Motor neuron (in vitro differentiated cells): ENCODE measurements around the gene SPATA2. TPM values are rescaled to one million over a fixed set of nuclear protein-coding genes. Genes with fewer than 3 reads are reported as not detected.
A peak's percentile ranks its signal among the peaks of the same experiment; 100 is the strongest.

Source experiments
- ATAC-seq, 8 experiments: fragments of 200-7000 bp; cut with Tn5 transposase; replicated peaks in 6 of 8; 2 replicates each; pipeline ENCODE4 v1.8.0; 2021; ENCODE audit warnings: mild to moderate bottlenecking in 8 of 8, moderate library complexity in 8 of 8
- H3K27ac ChIP-seq, 2 donors: fragments of 250-450 bp; sonication (Bioruptor Pico); 2 replicates each; pipeline ENCODE4 v1.9.0; 2021; ENCODE audit warnings: antibody characterized with exemption in 2 of 2, mild to moderate bottlenecking in 2 of 2, moderate library complexity in 1 of 2
- H3K4me1 ChIP-seq, 2 donors: fragments of 250-450 bp; sonication (Bioruptor Pico); replicated peaks in 1 of 2; 2 replicates each; pipeline ENCODE4 v1.6.1; 2021; ENCODE audit warnings: antibody characterized with exemption in 2 of 2, mild to moderate bottlenecking in 2 of 2, moderate library complexity in 1 of 2
- H3K4me3 ChIP-seq, 5 donors: fragments of 250-450 bp; sonication (Bioruptor Pico); 2 replicates each; pipeline ENCODE4 v1.9.0; 2021; ENCODE audit warnings: antibody characterized with exemption in 5 of 5, mild to moderate bottlenecking in 5 of 5, moderate library complexity in 4 of 5
- WGBS, 10 experiments: fragments of 450-650 bp; shearing (Covaris generic); methylation state at CpG; one replicate each; pipeline ENCODE4 v1.0.0; 2022; 5-methylcytosine and 5-hydroxymethylcytosine counted together
- in situ Hi-C, 9 experiments: fragments of 400-800 bp; cut with MboI; loops; one replicate each; pipeline ENCODE4 v1.15.0; 2021; ENCODE audit warnings: low sequenced_read_pairs in 9 of 9, low pct_unique_long_range_greater_than_20kb in 2 of 9; ENCODE audit not compliant: unreplicated experiment in 9 of 9
- total RNA-seq, 8 experiments: library from RNA; unstranded; fragments of 300-600 nt; gene quantifications; 2 replicates each; pipeline versions ENCODE4 v1.2.3 to v1.2.4, GENCODE V29; 2022

Gene SPATA2
- total RNA-seq, 8 experiments from 2014 or later = 2.2 to 6.8 (median 4.6) TPM

DNA sequence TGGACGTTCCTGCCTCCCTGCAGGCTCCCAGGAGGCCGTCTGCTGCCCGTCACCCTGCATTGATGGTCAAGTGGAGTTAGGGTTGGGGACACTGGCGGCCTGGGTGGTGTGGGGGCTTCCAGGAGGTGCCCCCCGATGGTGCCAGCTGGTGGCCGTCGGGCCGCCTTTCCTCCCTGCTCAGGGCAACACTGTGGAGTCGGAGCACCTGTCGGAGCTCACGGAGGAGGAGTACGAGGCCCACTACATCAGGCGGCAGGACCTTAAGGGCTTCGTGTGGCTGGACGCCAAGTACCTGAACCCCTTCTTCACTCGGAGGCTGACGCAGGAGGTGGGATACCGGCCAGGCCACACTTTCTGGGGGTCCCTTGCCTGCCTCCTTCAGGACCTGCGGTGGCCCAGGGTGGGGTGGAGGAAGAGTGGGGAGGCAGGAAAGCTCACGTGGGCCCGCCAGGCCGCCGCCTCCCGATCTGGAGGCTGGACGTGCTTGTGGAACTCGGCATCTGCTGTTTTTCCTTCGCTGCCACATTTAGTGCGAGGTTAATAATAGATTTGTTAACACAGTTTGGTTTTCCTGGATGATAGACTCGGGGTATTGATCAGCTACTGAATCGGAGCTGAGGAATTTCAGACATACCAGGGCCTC is 28.6 kb downstream of the SPATA2 start:
- H3K4me3 ChIP-seq = no peak overlapping the region
- no peak for ATAC-seq
- peaks cover 28 to 35% of the 10 kb centered on the region in 2 donors for H3K4me1 ChIP-seq
- in situ Hi-C loops = loop anchor here in 5 of 9 experiments (25.0 kb wide), 2 partner anchors 274 to 549 kb away; no protein-coding TSS in a partner anchor
- 57 to 90% (median 80%) methylated on average over 2 to 7 of the region's 30 CpGs; no CpG with 5 or more reads in 4 of the 10 experiments for WGBS, 10 experiments
- H3K27ac ChIP-seq = peak overlapping the region; percentile 31 to 36

DNA sequence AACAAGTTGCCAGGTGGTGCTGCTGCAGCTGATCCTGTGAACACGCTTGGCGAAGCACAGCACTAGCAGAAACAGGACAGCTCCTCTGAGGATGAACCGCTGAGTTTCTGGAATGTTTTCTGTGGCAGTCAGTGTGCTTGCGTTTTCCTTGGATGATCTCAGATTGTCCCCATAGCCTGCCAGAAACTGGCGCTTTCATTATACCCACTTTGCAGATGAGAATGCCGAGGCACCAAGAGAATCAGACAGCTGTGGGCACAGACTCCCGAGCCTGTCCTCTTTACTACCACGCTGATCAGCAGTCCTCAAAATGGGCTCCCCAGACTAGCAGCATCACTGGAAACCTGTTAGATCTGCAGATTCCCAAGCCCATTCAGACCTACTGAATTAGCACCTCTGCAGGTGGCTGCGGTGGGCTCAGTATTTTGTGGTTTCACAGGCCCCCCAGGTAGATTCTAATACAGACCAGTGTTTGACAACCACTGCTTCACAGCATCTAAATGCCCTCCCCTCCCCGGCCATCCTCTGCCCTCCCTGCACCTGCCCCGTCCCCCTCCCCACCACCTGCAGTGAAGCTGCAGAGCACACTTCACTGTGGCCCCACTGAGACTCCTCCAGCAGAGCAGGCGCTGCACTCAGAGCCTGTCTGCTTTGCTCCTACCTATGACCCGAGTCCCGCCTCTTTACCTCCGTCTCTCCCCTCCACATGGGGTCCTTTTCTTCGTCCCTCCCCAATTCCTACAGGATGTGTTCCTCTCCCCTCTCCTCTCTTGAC is 29.6 kb downstream of the SPATA2 start:
- ATAC-seq = no peak
- in situ Hi-C loops = loop anchor here in 5 of 9 experiments (25.0 kb wide), 2 partner anchors 273 to 548 kb away; no protein-coding TSS in a partner anchor
- Histone ChIP-seq H3K4me3 (no peak overlapping the region), H3K4me1 (peaks cover 18 to 26% of the 10 kb centered on the region in 2 donors), H3K27ac (no peak overlapping the region)
- WGBS, 10 experiments = 50 to 100% (median 93%) methylated on average over 2 to 8 of the region's 16 CpGs; no CpG with 5 or more reads in 2 of the 10 experiments

DNA sequence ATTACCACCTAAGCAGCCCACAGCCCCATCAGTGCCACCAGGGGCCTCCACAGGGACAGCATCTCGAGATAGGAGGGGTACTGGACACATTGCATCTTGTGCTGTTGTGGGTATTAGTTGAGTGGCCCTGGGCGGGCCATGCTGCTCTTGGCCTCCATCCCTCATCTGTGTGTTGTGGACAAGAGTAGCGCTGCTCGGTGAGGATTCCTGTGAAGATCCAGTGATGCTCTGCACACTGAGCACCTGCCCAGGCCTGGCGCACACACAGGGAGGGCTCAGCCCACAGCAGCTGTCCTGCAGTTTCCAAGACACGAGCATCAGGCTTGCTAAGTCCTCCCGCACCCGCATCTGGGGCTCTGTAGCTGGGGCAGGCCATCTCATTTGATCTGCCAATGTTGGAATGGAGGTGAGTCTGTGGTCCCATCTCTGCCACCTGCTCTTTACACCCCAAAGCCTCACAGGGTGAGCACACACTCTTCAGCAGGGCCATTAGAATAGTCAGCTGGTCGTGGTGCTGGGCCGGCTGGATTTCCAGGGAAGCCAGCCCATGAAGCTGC is 32.0 kb downstream of the SPATA2 start:
- no peak overlapping the region for H3K27ac ChIP-seq
- in situ Hi-C loops = loop anchor here in 5 of 9 experiments (25.0 kb wide), 2 partner anchors 271 to 546 kb away; no protein-coding TSS in a partner anchor
- no peak for ATAC-seq
- WGBS, 10 experiments = 83 to 100% (median 92%) methylated on average over 1 to 5 of the region's 10 CpGs; no CpG with 5 or more reads in 5 of the 10 experiments
- H3K4me1 ChIP-seq = peaks cover 5 to 13% of the 10 kb centered on the region in 2 donors
- H3K4me3 ChIP-seq = no peak overlapping the region

DNA sequence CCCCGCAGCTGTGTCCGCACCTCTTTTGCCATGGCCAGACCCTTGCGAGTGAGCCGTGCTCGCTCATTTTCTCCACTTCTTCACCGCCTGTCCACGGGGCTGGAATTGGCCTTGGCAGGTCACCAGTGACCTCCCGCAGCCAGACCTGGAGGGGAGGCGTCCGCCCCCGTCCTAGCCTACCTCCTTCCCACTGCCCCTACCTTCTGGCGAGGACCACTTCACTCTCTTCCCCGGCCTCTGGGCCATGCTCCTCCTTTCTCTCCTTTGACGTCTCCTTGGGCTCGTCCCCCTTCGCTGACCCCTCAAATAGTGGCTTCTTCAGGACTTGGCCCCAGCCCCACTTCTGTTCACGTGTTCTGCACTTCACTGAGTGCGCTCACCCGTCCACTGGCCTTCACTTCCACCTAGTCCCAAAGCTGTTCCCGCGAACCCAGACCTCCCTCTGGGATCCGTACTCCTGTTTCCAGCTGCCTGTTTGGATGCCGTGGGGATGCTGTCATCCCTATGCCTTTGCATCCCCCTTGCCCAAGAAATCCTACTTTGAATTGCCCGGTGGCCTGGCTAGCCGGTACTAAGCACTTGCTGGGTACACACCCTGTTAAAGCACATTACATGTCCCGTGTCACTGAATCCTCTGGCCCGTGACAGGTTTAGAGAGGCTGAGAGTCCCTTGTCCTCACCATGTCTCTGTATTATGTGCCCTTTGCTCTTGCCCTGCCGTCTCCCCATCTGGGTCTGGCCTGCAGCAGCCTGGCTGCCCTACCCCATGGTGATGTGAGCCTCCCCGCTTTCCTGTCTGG is 33.0 kb downstream of the SPATA2 start:
- in situ Hi-C loops = loop anchor here in 5 of 9 experiments (25.0 kb wide), 2 partner anchors 270 to 545 kb away; no protein-coding TSS in a partner anchor
- WGBS, 10 experiments = 60 to 100% (median 94%) methylated on average over 1 to 16 of the region's 29 CpGs; no CpG with 5 or more reads in 3 of the 10 experiments
- Histone ChIP-seq H3K4me3 (no peak overlapping the region), H3K27ac (no peak overlapping the region), H3K4me1 (peaks cover under 1 to 6% of the 10 kb centered on the region in 2 donors)
- no peak for ATAC-seq

DNA sequence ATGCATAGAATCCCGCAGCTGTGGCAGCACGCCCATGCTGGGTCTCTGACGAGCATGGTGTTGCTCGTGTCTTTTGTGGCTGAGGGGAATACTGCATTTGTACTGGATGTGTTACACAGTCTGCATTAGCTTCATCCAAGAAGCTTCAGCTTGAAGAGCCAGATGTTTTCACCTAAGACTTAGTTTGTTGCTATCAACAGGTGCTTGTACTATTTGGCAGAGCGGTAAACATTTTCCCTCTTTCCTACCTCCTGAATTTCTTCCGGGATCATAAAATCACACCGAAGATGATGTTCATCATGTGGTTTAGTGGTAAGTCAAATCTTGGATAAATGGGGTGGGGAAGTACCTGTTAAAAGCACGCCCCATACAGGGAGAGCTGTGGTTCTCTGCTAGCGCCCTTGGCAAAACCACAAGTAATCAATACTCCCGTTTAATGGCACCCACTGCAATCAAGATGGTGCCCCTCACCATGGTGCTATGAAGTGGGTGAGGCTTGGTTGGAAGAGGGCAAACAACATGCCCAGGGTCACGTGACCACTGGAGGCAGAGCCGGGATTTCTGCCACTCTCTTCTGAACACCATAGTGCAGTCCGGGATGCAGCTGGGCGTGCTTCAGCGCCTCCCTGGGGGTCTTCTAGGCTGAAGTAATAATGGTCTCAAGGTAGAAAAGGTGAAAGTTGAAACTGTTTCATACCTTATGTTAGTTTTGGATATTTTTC is 34.4 kb downstream of the SPATA2 start:
- WGBS, 10 experiments = 77 to 98% (median 90%) methylated on average over 4 to 12 of the region's 15 CpGs; no CpG with 5 or more reads in 1 of the 10 experiments
- in situ Hi-C loops = loop anchor here in 5 of 9 experiments (25.0 kb wide), 2 partner anchors 269 to 544 kb away; no protein-coding TSS in a partner anchor

DNA sequence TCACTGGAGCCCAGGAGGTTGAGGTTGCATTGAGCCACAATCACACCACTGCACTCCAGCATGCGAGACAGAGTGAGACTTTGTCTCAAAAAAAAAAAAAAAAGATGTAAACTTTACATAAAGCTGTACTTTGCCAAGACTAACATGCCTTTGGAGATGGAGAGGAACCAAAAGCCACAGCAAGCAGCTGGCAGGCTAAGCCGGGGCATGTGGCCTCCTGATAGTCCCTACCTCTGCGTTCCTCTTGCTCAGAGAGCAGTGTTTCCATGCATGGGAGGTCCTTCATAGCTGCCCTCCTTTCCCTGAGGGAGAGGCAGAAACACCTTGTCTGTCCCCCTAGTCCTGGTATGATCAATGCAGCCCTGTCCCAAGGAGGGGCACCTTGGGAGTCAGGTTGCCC is 35.2 kb downstream of the SPATA2 start:
- Histone ChIP-seq H3K27ac (no peak overlapping the region), H3K4me3 (no peak overlapping the region), H3K4me1 (no peaks in the 10 kb centered on the region)
- ATAC-seq = peak in 2 of 8 experiments; percentile 12 to 80
- 43 to 100% (median 90%) methylated on average over 1 to 3 of the region's 3 CpGs; no CpG with 5 or more reads in 3 of the 10 experiments for WGBS, 10 experiments
- in situ Hi-C loops = loop anchor here in 5 of 9 experiments (25.0 kb wide), 2 partner anchors 268 to 543 kb away; no protein-coding TSS in a partner anchor

More for the DNA sequence above, 34.4 kb downstream of the SPATA2 start:
- Histone ChIP-seq H3K4me3 (no peak overlapping the region), H3K27ac (no peak overlapping the region), H3K4me1 (no peaks in the 10 kb centered on the region)
- no peak for ATAC-seq

DNA sequence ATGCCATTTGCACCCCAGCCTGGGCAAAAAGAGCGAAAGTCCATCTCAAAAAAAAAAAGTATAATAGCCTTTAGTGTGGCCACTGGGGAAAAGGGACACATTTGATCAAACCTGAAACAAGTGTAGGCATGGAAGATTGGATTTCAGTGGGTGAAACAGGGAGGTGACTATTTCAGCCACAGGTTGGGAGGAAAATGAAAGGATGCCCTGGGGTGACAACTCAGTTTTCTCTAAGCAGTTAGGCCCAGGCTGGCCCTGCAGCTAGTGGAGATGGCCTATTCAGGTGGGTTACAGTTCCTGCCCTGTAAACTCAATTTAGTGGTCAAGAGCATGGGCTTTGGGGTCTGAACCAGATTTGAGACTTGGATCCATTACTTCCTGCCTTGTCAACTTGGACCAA is 36.4 kb downstream of the SPATA2 start:
- no peaks in the 10 kb centered on the region for H3K4me1 ChIP-seq
- no peak for ATAC-seq
- in situ Hi-C loops = loop anchor here in 5 of 9 experiments (25.0 kb wide), 2 partner anchors 267 to 542 kb away; no protein-coding TSS in a partner anchor
- no peak overlapping the region for H3K4me3 ChIP-seq
- WGBS, 10 experiments = 88 to 100% methylated on average over 1 of the region's 1 CpG; no CpG with 5 or more reads in 8 of the 10 experiments
- H3K27ac ChIP-seq = no peak overlapping the region

DNA sequence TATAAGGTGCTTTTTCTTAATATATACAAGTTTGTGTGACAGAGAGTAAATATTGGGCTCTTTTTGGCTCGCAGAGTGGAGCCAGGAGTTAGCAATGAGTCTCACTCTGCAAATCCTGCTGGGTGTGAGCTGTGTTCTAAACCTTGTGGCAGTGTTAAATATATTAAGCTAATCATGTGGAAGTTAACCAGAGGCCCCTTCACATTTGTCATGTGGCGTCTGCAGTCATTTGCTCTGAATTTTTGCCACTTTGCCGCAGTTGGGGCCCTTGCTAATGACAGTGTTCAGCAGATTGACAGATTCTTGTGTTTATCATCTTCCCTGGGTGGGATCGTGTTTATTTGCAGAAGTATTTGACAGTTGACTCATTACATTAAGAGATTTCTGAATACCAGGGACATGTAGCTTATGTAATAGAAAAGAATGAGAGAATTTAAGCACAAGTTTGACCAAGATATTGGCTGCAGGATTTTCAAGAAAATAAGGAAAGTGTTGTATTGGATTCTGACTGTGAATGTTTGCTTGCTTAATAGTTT is 37.9 kb downstream of the SPATA2 start:
- H3K27ac ChIP-seq = no peak overlapping the region
- 0 to 87% (median 41%) methylated on average over 1 to 4 of the region's 4 CpGs; no CpG with 5 or more reads in 2 of the 10 experiments for WGBS, 10 experiments
- in situ Hi-C loops = loop anchor here in 5 of 9 experiments (25.0 kb wide), 2 partner anchors 265 to 540 kb away; no protein-coding TSS in a partner anchor
- H3K4me1 ChIP-seq = no peaks in the 10 kb centered on the region
- peak in 3 of 8 experiments; percentile 32 to 90 (median 83) for ATAC-seq
- H3K4me3 ChIP-seq = no peak overlapping the region

DNA sequence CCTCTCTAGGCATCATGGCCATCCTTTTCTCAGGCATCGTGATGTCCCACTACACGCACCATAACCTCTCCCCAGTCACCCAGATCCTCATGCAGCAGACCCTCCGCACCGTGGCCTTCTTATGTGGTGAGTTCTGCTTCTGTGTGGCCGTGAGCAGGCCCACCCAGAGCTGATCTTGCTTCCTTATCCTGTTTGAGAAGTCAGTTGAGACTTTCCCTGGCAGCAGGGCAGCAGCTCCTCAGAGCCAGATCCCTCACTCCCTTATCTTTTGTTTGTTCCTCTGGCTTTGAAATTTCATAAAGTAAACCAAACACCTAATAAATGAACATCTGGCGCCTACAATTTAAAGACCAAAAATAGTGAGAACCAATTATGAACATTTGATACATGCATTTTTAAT is 40.6 kb downstream of the SPATA2 start:
- in situ Hi-C loops = loop anchor here in 5 of 9 experiments (25.0 kb wide), 2 partner anchors 262 to 537 kb away; no protein-coding TSS in a partner anchor
- Histone ChIP-seq H3K4me3 (no peak overlapping the region), H3K4me1 (no peaks in the 10 kb centered on the region), H3K27ac (no peak overlapping the region)
- ATAC-seq = no peak
- WGBS, 10 experiments = 87 to 100% (median 100%) methylated on average over 1 to 5 of the region's 6 CpGs; no CpG with 5 or more reads in 1 of the 10 experiments

DNA sequence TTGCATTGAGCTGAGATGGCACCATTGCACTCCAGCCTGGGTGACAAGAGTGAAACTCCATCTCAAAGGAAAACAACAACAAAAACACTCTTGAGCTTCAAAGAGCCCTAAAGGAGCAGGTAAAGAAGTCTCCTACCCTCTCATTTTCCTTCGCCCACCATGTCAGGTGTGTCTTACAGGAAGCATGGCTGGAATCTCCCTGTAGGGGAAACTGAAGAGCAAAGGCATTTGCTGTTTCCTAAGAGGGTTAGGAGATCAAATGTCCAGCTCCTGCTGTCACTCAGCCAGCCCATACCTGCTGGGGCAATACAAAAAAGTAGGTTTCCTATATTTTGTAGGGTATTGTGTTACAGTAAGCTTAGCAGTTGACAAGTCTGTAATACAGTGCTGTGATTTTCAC is 43.3 kb downstream of the SPATA2 start:
- Histone ChIP-seq H3K4me1 (no peaks in the 10 kb centered on the region), H3K27ac (no peak overlapping the region), H3K4me3 (no peak overlapping the region)
- in situ Hi-C loops = loop anchor here in 1 of 9 experiments (25.0 kb wide), 1 partner anchor 260 kb away; no protein-coding TSS in a partner anchor
- no peak for ATAC-seq
- WGBS, 10 experiments = 88 to 100% methylated on average over 1 of the region's 1 CpG; no CpG with 5 or more reads in 8 of the 10 experiments

DNA sequence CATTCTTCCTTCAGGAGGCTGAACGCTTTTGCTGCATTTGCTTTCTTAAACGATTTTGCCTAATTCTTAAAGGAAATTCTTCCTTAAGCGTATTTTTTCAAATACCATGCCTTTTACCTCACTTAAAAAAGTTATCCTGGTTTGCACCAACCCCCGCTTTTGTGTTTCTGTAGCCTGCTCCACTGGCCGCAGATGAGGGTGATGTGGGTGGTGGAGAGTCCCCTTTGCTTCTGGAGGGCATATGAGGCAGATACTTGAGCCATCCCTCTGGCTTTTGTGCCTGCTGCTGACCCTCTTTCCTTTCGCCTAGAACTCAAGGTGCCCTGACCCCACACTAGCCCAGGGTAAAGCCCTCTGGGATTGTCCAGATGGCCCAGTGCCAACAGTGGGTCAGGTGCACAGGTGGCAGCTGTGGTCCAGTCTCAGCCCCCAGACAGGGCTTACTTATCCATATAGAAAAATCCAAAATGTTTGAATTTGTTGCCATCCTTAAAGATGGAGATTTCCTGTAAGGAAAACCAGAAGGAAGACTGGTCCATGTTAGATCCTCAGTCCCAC is 43.9 kb downstream of the SPATA2 start:
- ATAC-seq = no peak

More for the DNA sequence above, 43.9 kb downstream of the SPATA2 start:
- 60 to 100% (median 90%) methylated on average over 1 to 6 of the region's 6 CpGs for WGBS, 10 experiments
- in situ Hi-C loops = loop anchor here in 1 of 9 experiments (25.0 kb wide), 1 partner anchor 259 kb away; no protein-coding TSS in a partner anchor
- no peak overlapping the region for H3K4me3 ChIP-seq
- no peak overlapping the region for H3K27ac ChIP-seq
- H3K4me1 ChIP-seq = no peaks in the 10 kb centered on the region
